Activated T-helper 2 cell treated with anti-CD3 and anti-CD28 coated beads, Interferon-gamma antibody, Interleukin-2, Interleukin-4, amounts not matched to agents 10 μg/mL and 5 μg/mL and 100 μg/mL, durations not matched to agents 14 hours and 24 hours and 36 hours (primary cell): ENCODE results near the gene SPATA24. TPM values are rescaled to one million over a fixed set of nuclear protein-coding genes. Genes with fewer than 3 reads are reported as not detected.
"Not testable (repeated sequence)": the region's sequence is repeated elsewhere in the genome, so short reads cannot be mapped to it uniquely, and the experiment has no call there.

Experiments used
- DNase-seq: peaks from one replicate; pipeline ENCODE4 v3.0.0; 2021; ENCODE audit warnings: low spot score
- H3K27ac Mint-ChIP-seq: one replicate; pipeline ENCODE4 v1.8.0; 2021; ENCODE audit warnings: mixed read lengths
- H3K27me3 Mint-ChIP-seq: one replicate; pipeline ENCODE4 v1.8.0; 2021; ENCODE audit warnings: low read depth, mixed read lengths
- H3K36me3 Mint-ChIP-seq: one replicate; pipeline ENCODE4 v1.8.0; 2021; ENCODE audit warnings: low read depth, mixed read lengths
- H3K4me1 Mint-ChIP-seq: one replicate; pipeline ENCODE4 v1.8.0; 2021; ENCODE audit warnings: low read depth, mixed read lengths
- H3K4me3 Mint-ChIP-seq: one replicate; pipeline ENCODE4 v1.8.0; 2021; ENCODE audit warnings: low read depth, mild to moderate bottlenecking, moderate library complexity, mixed read lengths
- H3K9me3 Mint-ChIP-seq: one replicate; pipeline ENCODE4 v1.8.0; 2021; ENCODE audit warnings: mixed read lengths
- intact Hi-C: fragments of 100-400 bp; cut with micrococcal nuclease; formaldehyde crosslinking; loops from one replicate; pipeline ENCODE4 v1.15.1; 2023
- total RNA-seq: library from RNA; stranded (reverse); gene quantifications from 2 replicates; pipeline ENCODE4 v1.2.3, GENCODE V29; 2022

The SPATA24 gene
- total RNA-seq, 1 donor from 2014 or later, result 4.7 TPM

- H3K36me3 Mint-ChIP-seq, result peaks cover 58% of the 10 kb centered on the region
- peaks cover 15% of the 10 kb centered on the region for H3K4me1 Mint-ChIP-seq
- no peak for DNase-seq
- H3K27me3 Mint-ChIP-seq, result no peaks in the 10 kb centered on the region
- H3K4me3 Mint-ChIP-seq, result no peak overlapping the region
- H3K9me3 Mint-ChIP-seq, result no peaks in the 10 kb centered on the region
- no peak overlapping the region for H3K27ac Mint-ChIP-seq
- intact Hi-C loops, result no loop called here
Measured at GRCh38 chr5:139368613-139369012, 35.3 kb downstream of the SPATA24 start.

DNA sequence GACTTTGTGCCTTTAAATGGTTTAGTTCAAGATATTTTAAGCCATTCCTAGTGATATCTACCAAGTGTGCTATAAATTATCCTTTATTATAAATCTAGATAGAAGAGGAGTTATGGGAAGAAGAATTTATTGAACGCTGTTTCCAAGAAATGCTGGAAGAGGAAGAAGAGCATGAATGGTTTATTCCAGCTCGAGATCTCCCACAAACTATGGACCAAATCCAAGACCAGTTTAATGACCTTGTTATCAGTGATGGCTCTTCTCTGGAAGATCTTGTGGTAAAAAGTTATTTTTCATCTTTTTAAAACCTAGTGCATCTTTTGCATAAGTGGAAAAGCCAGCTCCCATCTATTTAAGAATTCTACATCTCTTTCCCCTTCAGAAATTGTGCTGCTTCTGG, 39.4 kb downstream of the SPATA24 start:
- H3K27me3 Mint-ChIP-seq, result no peaks in the 10 kb centered on the region
- no peak overlapping the region for H3K4me3 Mint-ChIP-seq
- peaks cover 59% of the 10 kb centered on the region for H3K36me3 Mint-ChIP-seq
- H3K27ac Mint-ChIP-seq, result no peak overlapping the region
- H3K9me3 Mint-ChIP-seq, result no peaks in the 10 kb centered on the region
- intact Hi-C loops, result no loop called here
- no peak for DNase-seq
- H3K4me1 Mint-ChIP-seq, result peaks cover 4% of the 10 kb centered on the region

DNA sequence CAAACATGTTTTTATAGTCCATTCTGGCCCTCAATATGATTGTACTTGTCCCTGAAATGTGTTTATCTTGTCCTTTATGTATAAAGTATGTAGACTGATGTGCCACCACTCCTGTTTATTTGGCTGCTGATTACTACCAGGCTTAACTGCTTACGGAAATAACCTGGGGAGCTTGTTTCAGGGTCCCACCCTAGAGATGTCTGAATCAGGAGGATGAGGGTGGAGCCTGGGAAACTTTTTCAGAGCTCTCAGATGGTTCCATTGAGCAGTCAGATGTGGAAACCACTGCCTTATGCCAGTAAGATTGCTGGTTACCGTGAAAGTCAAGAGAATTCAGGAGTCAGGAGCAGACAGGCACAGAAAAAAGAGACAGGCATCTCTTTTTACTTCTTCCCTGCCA, 40.0 kb downstream of the SPATA24 start:
- Mint-ChIP-seq H3K27me3 (no peaks in the 10 kb centered on the region), H3K27ac (peak overlapping the region; percentile 46), H3K4me3 (no peak overlapping the region), H3K36me3 (peaks cover 55% of the 10 kb centered on the region), H3K9me3 (no peaks in the 10 kb centered on the region), H3K4me1 (peaks cover 4% of the 10 kb centered on the region)
- no peak for DNase-seq
- intact Hi-C loops, result no loop called here

GRCh38 chr5:139361835-139362429, 42.0 kb downstream of the SPATA24 start:
- no peak for DNase-seq
- Mint-ChIP-seq H3K4me3 (no peak overlapping the region), H3K36me3 (peaks cover 64% of the 10 kb centered on the region), H3K4me1 (peaks cover 4% of the 10 kb centered on the region), H3K9me3 (no peaks in the 10 kb centered on the region), H3K27ac (no peak overlapping the region), H3K27me3 (no peaks in the 10 kb centered on the region)
- intact Hi-C loops, result no loop called here

DNA sequence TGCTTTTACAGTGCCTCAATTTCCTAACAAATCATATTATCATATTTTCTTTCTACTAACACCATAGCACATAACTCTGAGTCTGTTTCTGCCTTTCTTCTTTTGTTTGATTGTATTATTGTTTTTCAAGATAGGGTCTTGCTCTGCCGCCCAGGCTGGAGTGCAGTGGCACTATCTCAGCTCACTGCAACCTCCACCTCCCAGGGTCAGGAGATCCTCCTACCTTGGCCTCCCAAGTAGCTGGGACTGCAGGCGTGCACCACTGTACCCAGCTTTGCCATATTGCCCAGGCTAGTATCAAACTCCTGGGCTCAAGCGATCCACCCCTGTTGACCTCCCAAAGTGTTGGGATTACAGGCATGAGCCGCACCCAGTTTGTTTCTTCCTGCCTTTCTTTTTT, 43.5 kb downstream of the SPATA24 start:
- H3K27me3 Mint-ChIP-seq, result no peaks in the 10 kb centered on the region
- peaks cover 55% of the 10 kb centered on the region for H3K36me3 Mint-ChIP-seq
- intact Hi-C loops, result no loop called here
- no peaks in the 10 kb centered on the region for H3K9me3 Mint-ChIP-seq
- H3K4me3 Mint-ChIP-seq, result no peak overlapping the region
- H3K27ac Mint-ChIP-seq, result no peak overlapping the region
- no peak for DNase-seq
- peaks cover 5% of the 10 kb centered on the region for H3K4me1 Mint-ChIP-seq

- DNase-seq, result no peak
- no peak overlapping the region for H3K27ac Mint-ChIP-seq
- no peak overlapping the region for H3K4me3 Mint-ChIP-seq
- peaks cover 6% of the 10 kb centered on the region for H3K9me3 Mint-ChIP-seq
- H3K4me1 Mint-ChIP-seq, result peaks cover 2% of the 10 kb centered on the region
- no peaks in the 10 kb centered on the region for H3K27me3 Mint-ChIP-seq
- intact Hi-C loops, result no loop called here
- peaks cover 53% of the 10 kb centered on the region for H3K36me3 Mint-ChIP-seq
Measured at GRCh38 chr5:139358064-139358463, 45.8 kb downstream of the SPATA24 start.

GRCh38 chr5:139355900-139356299, 48.0 kb downstream of the SPATA24 start:
- H3K4me1 Mint-ChIP-seq, H3K9me3 Mint-ChIP-seq, DNase-seq, H3K4me3 Mint-ChIP-seq, intact Hi-C loops, H3K27me3 Mint-ChIP-seq, H3K27ac Mint-ChIP-seq: not testable (repeated sequence)
- H3K36me3 Mint-ChIP-seq, result peaks cover 52% of the 10 kb centered on the region

- Mint-ChIP-seq H3K27me3 (no peaks in the 10 kb centered on the region), H3K4me1 (peaks cover 3% of the 10 kb centered on the region), H3K4me3 (no peak overlapping the region), H3K9me3 (peaks cover 6% of the 10 kb centered on the region), H3K36me3 (peaks cover 45% of the 10 kb centered on the region), H3K27ac (no peak overlapping the region)
- DNase-seq, result no peak
- intact Hi-C loops, result no loop called here
Measured at GRCh38 chr5:139354186-139354585, 49.7 kb downstream of the SPATA24 start.

GRCh38 chr5:139347863-139348262, 56.0 kb downstream of the SPATA24 start:
- H3K9me3 Mint-ChIP-seq, DNase-seq, H3K27ac Mint-ChIP-seq, H3K27me3 Mint-ChIP-seq, H3K4me3 Mint-ChIP-seq, intact Hi-C loops: not testable (repeated sequence)
- Mint-ChIP-seq H3K4me1 (peaks cover 24% of the 10 kb centered on the region), H3K36me3 (peaks cover 39% of the 10 kb centered on the region)

Other genes starting within 250 kb of the SPATA24 start
- gene SIL1, start 205.7 kb downstream of the SPATA24 start, total RNA-seq, result 31.1 and 37.8 TPM in 2 replicates
- 259 TPM in 2 replicates for gene MATR3, start 110.3 kb downstream of the SPATA24 start, total RNA-seq
- 98.2 and 107 TPM in 2 replicates for gene PAIP2, start 62.2 kb downstream of the SPATA24 start, total RNA-seq
- 2.1 and 4.2 TPM in 2 replicates for gene SLC23A1, start 20.8 kb downstream of the SPATA24 start, total RNA-seq
- gene MZB1, start 14.2 kb downstream of the SPATA24 start, total RNA-seq, result 48.3 and 53.6 TPM in 2 replicates
- gene PROB1, start 9.0 kb downstream of the SPATA24 start, total RNA-seq, result 7.7 and 8.3 TPM in 2 replicates
- gene DNAJC18, start 35.4 kb upstream of the SPATA24 start, total RNA-seq, result 29.8 and 35.8 TPM in 2 replicates
- gene ECSCR, start 58.7 kb upstream of the SPATA24 start, total RNA-seq, result 1.0 and 1.7 TPM in 2 replicates
- gene SMIM33, start 66.9 kb upstream of the SPATA24 start, total RNA-seq, result 0.23 and 0.25 TPM in 2 replicates
- gene STING1, start 78.7 kb upstream of the SPATA24 start, total RNA-seq, result 167 and 169 TPM in 2 replicates
- 249 and 262 TPM in 2 replicates for gene UBE2D2, start 157.2 kb upstream of the SPATA24 start, total RNA-seq
- gene CXXC5, start 244.3 kb upstream of the SPATA24 start, total RNA-seq, result 1.3 and 2.9 TPM in 2 replicates